ENCODE measurements around the gene DIO1. TPM values are rescaled to one million over a fixed set of nuclear protein-coding genes. Genes with fewer than 3 reads are reported as not detected.
"Not testable (repeated sequence)": the region's sequence is repeated elsewhere in the genome, so short reads cannot be mapped to it uniquely, and the experiment has no call there.

Gene DIO1
- total RNA-seq, 2 donors from 2014 or later: not detected

DNA sequence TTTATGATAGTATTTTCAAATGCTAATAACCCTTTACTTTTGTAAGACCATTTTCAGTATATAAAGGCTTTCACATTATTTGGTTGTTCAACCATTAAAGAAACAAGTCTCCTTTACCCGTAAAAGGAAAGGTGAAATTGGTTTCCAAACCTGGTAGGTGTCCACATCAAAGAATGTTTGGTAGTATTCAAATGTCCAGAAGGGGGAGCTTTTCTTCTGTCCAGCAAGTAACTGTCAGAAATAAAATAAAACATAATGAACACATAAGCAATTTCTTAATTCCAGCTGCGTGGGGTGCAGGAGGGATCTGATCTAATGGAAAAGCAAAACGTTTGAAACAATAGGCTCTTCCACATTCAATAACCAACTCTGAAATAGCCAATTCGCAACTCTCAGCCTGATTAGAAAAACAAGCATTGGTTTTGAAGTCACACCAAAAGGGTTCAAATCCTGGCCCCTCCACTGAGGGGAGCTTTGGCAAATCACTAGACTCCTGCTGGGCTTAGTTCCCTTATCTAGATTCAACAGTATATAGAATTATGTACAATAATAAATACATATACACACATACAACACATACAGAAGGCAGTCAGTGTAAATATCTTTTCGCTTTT lies 15.4 kb upstream of the DIO1 start:
- H3K4me1 ChIP-seq: no peaks in the 10 kb centered on the region
- no peak for DNase-seq (ENCODE audit: low spot score)
- no peak overlapping the region for H3K4me3 ChIP-seq
- H3K27me3 ChIP-seq: no peaks in the 10 kb centered on the region
- H3K27ac ChIP-seq: no peak overlapping the region
- peaks cover 43% of the 10 kb centered on the region for H3K36me3 ChIP-seq
- no peaks in the 10 kb centered on the region for H3K9me3 ChIP-seq
- TF ChIP-seq, protein P1, sequence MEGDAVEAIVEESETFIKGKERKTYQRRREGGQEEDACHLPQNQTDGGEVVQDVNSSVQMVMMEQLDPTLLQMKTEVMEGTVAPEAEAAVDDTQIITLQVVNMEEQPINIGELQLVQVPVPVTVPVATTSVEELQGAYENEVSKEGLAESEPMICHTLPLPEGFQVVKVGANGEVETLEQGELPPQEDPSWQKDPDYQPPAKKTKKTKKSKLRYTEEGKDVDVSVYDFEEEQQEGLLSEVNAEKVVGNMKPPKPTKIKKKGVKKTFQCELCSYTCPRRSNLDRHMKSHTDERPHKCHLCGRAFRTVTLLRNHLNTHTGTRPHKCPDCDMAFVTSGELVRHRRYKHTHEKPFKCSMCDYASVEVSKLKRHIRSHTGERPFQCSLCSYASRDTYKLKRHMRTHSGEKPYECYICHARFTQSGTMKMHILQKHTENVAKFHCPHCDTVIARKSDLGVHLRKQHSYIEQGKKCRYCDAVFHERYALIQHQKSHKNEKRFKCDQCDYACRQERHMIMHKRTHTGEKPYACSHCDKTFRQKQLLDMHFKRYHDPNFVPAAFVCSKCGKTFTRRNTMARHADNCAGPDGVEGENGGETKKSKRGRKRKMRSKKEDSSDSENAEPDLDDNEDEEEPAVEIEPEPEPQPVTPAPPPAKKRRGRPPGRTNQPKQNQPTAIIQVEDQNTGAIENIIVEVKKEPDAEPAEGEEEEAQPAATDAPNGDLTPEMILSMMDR (IDR thresholded peaks at IDR 0.05): peak in 1 of 2 donors; percentile 63

DNA sequence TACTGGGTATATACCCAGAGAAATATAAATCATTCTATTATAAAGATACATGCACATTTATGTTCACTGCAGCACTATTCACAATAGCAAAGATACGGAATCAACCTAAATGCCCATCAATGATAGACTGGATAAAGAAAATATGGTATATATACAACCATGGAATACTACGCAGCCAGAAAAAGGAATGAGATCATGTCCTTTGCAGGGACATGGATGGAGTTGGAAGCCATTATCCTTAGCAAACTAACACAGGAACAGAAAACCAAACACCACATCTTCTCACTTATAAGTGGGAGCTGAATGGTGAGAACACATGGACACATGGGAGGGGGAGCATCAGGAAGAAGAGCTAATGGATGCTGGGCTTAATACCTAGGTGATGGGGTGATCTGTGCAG lies 12.1 kb upstream of the DIO1 start:
- H3K36me3 ChIP-seq: peaks cover 27% of the 10 kb centered on the region
- not testable (repeated sequence) for H3K4me3 ChIP-seq; H3K9me3 ChIP-seq; H3K27me3 ChIP-seq; H3K27ac ChIP-seq; DNase-seq (ENCODE audit: low spot score); H3K4me1 ChIP-seq

DNA sequence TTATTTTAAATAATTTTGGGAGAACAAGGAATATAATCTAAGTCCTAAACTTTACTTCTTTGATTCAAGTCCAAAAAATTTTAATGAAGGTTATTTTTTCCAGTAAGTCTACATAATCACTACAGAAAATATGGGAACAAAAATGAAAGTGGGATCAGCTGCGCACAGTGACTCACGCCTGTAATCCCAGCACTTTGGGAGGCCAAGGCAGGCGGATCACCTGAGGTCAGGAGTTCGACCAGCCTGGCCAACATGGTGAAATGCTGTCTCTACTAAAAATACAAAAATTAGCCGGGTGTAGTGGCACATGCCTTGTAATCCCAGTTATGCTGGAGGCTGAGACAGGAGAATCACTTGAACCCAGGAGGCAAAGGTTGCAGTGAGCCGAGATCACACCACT lies 10.4 kb upstream of the DIO1 start:
- H3K27me3 ChIP-seq; H3K27ac ChIP-seq; H3K4me1 ChIP-seq; H3K9me3 ChIP-seq; H3K4me3 ChIP-seq; DNase-seq (ENCODE audit: low spot score): not testable (repeated sequence)
- peaks cover 13% of the 10 kb centered on the region for H3K36me3 ChIP-seq

DNA sequence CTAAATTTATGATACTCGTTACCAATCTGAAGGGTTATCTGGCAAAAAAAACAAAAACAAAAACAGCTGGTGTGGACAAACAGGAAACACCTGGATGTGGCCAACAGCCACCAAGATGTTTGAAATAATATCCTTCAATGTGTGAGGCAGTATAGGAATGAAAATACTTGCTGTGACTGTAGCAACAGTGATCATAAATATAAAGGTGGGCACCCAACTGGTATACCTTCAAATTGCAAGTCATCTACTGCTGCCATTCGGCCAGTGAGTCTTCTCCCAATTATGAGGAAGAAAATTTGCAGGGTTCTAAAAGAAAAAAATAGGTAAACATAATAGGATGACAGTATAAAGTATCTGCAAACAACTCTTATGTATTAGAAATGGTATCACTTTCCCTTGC lies 5.3 kb upstream of the DIO1 start:
- H3K4me3 ChIP-seq: peak overlapping the region in 1 of 2 donors; percentile 71
- H3K36me3 ChIP-seq: no peaks in the 10 kb centered on the region
- H3K27ac ChIP-seq: no peak overlapping the region
- no peak for DNase-seq (ENCODE audit: low spot score)
- TF ChIP-seq, protein P1 (IDR thresholded peaks at IDR 0.05): no peak
- no peaks in the 10 kb centered on the region for H3K27me3 ChIP-seq
- H3K9me3 ChIP-seq: no peaks in the 10 kb centered on the region
- H3K4me1 ChIP-seq: peaks cover 0 to 14% of the 10 kb centered on the region in 2 donors

DNA sequence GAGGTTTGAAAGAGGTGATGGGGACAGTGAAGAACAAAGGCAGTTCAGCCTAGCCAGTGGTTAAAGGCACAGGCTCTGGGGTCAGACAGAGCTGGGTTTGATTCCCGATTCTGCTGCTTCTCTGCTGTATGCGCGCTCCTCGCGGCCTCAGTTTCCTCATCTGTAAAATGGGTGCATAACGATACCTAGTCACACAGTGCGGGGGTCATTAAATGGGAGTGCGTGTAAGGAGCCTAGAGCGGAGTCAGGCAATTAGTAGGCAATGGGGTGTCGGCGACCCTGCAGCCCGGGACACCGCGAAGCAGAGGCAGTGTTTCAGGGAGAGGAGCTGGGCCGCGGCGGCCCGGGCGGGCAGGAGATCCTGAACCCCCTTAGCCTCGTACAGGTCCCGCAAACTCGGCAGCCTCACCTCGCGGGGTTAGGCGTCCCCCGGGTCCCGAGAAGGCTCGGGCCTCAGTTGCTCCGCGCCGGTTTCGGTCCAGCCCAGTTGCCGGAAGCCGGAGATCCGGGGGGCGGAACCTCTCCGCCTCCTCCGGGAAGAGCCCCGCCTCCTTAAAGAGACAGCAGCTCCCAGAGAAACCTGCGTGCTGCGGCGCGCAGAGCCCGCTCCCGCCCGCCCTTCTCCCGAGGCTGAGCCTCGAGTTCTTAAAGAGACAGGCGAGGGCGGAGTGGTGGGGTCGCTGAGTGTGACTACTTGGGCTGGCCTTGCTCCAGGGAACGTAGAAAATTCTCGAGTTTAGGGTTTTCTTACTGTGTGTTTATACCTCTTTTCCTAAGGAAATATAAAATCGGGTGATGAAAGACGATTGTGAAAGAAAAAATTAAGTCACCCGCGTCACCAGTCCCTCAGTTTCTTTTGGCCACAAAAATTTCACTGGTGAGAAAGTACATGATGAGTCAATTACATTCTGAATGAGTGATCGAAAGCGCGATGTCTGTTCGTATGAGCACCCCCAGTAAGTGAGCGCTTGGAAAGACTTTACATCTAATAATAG lies 4.4 kb upstream of the DIO1 start, which contains the start of gene YIPF1:
TSS of gene YIPF1 (minus strand) at position 494 of the 995 bp plus-strand sequence. CDS start 860 bp downstream, outside the sequence.
- peaks cover 0 to 14% of the 10 kb centered on the region in 2 donors for H3K4me1 ChIP-seq
- DNase-seq (ENCODE audit: low spot score): peak; percentile 92
- no peaks in the 10 kb centered on the region for H3K9me3 ChIP-seq
- peak within 1 kb of the TSS; percentile 64 to 70 for H3K27ac ChIP-seq
- no peaks in the 10 kb centered on the region for H3K36me3 ChIP-seq
- TF ChIP-seq, protein P1 (IDR thresholded peaks at IDR 0.05): no peak
- peak within 1 kb of the TSS; percentile 71 to 86 for H3K4me3 ChIP-seq
- H3K27me3 ChIP-seq: no peaks in the 10 kb centered on the region

DNA sequence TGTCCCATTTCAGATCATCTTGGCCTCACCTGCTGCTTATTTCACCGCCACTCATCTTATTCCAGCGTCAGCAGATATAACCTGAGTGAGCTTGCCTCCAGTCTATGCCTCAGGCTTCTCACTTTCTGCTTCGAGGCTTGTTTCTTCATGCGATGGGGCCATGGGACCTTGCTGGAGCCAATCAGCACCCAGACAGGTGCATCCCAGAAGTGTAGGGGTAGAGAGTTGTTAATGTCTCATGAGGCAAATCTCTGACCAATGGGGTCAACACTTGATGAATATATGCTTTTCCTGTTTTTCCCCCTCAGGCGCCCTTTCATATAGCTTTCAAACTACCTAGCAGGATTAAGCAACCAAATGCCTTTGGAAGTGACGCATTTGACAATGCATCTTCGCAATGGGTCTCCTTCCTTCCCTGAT lies 3.5 kb upstream of the DIO1 start:
- DNase-seq (ENCODE audit: low spot score): no peak
- peaks cover 0 to 14% of the 10 kb centered on the region in 2 donors for H3K4me1 ChIP-seq

More for the DNA sequence above, 3.5 kb upstream of the DIO1 start:
- TF ChIP-seq, protein P1 (IDR thresholded peaks at IDR 0.05): no peak
- no peaks in the 10 kb centered on the region for H3K27me3 ChIP-seq
- no peaks in the 10 kb centered on the region for H3K9me3 ChIP-seq
- H3K27ac ChIP-seq: peak overlapping the region in 1 of 2 donors; percentile 64
- H3K36me3 ChIP-seq: no peaks in the 10 kb centered on the region
- H3K4me3 ChIP-seq: peak overlapping the region; percentile 71 to 86
